ENCODE data around the gene ZNF786.
"Not testable (repeated sequence)": the region's sequence is repeated elsewhere in the genome, so short reads cannot be mapped to it uniquely, and the experiment has no call there.

The ZNF786 gene

GRCh38 chr7:149081914-149082313 is 8.6 kb downstream of the ZNF786 start:
- DNase-seq, result no peak

- no peak for DNase-seq
These were observed 12.9 kb downstream of the ZNF786 start for GRCh38 chr7:149077594-149077993.

GRCh38 chr7:149075286-149075685 is 15.2 kb downstream of the ZNF786 start:
- DNase-seq, result no peak

DNA sequence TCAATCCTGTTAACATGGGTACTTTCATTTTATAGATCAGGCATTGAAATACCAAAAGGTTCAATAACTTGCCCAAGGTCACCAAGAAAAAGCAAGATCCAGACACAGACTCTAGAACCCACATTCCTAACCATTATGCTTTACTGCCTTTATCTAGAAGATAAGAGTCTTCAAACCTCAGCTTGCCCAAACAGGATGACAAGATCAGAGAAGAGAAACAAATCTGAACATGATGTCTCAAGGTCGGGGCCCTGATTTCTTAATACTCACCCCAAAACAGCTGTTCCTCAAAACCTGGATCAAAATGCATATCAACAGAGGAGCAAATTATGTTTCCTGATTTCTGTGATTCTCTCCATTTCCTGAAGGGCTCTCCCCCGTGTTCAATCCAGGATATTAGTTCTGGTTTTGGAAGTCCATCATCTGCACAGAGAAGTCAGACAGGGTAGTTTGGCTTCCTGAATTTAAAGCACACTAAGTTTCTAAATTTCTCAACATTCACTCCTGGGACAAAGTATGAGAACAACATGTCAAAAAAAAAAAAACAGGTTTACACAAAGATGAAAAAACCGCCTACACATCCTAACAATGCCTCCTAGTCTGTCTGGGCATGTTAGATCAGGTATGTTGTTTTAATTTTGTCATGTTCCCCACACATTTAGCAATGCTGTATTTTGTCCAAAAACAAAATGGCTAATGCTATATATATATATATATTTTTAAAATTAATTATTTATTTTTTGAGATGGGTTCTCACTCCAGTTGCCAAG is 16.2 kb downstream of the ZNF786 start:
- DNase-seq, result no peak

DNA sequence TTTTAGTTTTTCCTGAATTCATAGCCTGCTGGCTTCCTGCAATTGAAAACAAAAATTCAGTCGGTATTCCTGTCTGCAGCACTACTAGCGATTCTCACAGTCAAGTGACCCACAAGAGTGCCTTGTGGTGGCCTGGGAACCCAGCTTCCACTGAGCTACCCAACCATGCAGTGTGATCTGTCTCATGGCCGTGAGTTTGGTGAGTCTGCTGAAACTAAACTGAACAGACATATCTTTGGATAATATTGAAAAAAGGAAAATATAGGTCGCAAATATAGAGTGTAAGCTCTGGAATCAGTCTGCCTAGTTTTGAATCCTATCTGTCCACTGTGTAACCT is 18.1 kb downstream of the ZNF786 start:
- no peak for DNase-seq

GRCh38 chr7:149071641-149072437 is 18.7 kb downstream of the ZNF786 start:
- DNase-seq, result no peak

- DNase-seq, result no peak
These were observed 19.3 kb downstream of the ZNF786 start for GRCh38 chr7:149071182-149071635.

DNA sequence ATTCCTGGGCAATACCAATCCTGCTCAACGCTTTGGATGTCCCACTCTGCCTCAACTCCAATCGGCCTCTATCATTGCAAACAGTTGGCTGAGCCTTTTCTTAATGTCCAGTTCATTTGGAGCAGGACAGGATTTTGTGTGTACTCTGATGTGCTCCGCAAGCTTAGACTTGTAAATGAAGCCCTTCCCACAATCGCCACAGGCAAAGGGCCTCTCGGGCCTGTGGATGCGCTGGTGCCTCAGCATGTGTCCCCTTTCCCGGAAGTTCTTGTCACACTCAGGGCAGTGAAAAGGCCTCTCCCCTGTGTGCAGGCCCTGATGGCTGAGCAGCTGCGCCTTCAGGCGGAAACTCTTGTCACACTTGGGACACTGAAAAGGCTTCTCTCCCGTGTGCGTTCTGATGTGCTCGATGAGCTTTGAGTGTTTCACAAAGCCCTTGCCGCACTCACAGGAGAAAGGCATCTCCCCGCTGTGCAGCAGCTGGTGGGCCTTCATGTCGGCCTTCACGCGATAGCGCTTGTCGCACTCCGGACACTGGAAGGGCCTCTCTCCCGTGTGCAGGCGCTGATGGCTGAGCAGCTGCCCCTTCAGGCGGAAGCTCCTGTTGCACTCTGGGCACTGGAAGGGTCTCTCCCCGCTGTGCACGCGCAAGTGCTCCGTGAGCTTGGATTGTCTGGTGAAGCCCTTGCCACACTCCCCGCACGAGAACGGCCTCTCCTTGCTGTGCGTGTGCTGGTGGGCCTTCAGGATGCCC is 20.0 kb downstream of the ZNF786 start:
- DNase-seq, result no peak

DNA sequence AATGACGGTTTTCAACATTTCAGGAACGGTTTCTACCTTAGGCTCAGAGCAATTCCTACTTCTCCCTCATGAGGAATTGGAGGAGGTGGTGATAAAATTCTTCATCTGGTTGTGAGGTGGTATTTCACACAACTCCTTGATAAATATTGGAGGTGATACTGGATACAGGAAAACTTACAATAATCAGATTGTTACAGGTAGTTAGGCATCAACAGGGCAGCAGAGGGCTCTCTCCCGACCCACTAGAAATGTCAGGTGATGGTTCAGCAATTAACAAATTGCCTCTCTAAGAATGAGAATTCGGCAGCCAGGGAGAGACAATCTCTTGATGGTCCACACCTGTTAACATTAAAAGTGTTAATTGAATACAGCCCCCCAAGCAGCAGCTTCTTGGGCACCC is 22.6 kb downstream of the ZNF786 start:
- peak; percentile 20 for DNase-seq

- no peak for DNase-seq
These were observed 27.0 kb downstream of the ZNF786 start for GRCh38 chr7:149063476-149063875.

DNA sequence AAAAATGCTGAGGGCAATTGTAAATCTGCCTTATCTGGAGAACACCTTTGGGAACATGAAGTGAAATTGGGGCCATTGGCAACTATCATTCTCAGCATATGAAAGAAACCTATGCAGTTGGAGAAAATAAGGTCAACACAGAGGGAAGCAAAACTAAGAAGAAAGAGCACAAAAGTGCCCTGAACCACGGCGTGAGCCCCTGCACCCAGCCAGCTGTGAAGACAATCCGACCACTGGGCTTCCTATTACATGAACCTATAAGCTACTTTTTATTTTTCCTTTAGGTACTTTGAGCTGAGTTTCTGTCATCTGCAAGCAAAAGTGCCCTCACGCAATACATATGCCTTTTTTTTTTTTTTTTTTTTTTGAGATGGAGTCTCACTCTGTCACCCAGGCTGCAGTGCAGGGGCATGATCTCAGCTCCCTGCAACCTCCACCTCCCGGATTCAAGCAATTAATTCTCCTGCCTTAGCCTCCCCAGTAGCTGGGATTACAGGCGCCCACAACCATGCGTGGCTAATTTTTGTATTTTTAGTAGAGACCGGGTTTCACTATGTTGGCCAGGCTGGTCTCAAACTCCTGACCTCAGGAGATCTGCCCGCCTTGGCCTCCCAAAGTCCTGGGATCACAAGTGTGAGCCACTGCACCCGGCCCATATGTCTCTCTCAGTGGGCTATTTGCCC is 28.2 kb downstream of the ZNF786 start:
- not testable (repeated sequence) for DNase-seq

DNA sequence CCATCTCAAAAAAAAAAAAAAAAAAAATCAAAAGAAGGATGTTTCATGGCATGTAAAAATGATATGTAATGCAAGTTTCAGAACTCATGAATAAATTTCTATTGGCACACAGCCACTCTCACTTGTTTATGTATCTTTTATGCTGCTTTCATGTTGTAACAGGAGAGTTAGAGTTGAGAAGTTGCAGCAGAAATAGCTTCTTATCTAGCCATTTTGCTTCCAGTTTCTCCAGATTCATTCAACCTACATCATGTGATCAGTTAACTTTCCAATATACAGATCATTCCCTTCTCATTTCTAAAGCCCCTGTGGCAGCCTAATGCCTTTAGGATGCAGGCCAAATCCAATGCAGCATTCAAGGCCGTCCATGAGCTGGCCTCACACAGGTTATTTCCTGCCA is 30.4 kb downstream of the ZNF786 start:
- peak; percentile 51 for DNase-seq

GRCh38 chr7:149053885-149054284 is 36.6 kb downstream of the ZNF786 start:
- DNase-seq, result no peak

DNA sequence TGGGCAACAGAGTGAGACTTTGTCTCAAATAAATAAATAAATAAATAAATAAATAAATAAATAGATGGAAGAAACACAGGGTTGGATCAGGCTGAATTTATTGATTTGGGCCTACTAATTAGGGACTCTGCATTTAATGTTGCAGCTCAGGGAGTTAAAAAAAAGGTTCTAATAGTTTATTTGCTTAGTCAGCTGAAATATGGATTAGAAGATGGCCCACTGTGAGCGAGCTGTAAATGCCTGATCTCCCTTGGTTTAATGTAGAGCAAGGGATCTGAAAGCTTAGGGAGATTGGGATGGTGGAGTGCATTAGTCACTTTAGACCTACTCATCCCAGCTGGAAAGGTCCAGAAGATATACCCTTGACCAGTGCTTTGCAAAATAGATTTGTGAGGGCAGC is 37.1 kb downstream of the ZNF786 start:
- DNase-seq, result no peak

- DNase-seq, result no peak
These were observed 39.6 kb downstream of the ZNF786 start for GRCh38 chr7:149050941-149051340.

DNA sequence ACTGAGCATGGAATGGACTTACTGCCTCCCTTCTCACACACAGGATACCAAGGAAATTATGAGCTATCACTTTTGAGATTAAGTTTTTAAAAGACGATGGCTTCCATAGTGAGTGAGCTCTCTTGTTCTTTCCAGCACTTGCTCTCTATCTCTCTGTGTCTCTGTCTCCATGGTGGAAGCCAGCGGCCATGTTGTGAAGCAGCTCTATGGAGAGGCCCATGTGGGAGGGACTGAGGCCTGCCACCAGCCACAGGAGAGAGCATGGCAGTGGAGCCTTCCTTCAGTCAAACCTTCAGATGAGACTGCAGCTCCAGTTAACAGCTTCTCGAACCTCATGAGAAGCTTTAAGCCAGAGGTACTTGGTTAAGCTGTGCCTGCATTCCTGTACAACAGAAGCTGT is 41.7 kb downstream of the ZNF786 start:
- DNase-seq, result no peak

GRCh38 chr7:149046416-149046815 is 44.1 kb downstream of the ZNF786 start:
- no peak for DNase-seq

DNA sequence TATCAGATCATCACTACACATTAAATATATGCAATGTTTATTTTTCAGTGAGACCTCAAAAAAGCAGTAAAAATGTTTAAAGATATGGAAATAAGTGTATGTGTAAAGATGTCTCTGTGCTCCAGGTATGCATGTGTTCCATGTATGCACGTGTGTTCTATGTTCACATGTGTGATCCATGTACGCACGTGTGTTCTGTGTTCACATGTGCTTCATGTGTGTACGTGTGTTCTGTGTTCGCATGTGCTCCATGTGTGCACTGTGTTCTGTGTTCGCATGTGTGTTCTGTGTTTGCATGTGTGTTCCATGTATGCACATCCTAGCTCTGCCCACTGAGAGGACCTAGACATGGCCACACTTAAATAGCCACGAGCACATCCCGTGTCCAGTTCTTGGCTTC is 46.6 kb downstream of the ZNF786 start:
- DNase-seq, result no peak

- no peak for DNase-seq
These were observed 49.2 kb downstream of the ZNF786 start for GRCh38 chr7:149041350-149041749.

GRCh38 chr7:149038641-149039040 is 51.9 kb downstream of the ZNF786 start:
- DNase-seq, result not testable (repeated sequence)

DNA sequence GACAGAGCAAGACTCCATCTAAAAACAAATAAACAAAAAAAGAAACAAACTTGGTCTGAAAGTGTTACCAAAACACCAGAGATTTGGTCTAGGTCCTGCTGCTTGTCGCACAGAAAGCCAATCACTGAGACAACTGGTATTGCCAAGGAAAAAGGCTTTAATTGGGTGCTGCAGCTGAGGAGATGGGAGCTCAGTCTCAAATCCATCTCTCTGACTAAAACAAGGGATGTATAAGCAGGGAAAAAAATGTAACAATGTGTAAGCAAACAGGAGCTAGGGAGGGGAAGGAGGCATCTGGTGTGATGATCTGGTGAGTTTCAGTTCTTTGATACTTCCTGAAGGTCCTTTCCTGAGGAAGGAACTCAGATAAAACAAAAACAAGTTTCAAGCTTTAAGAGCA is 53.8 kb downstream of the ZNF786 start:
- DNase-seq, result no peak

- DNase-seq, result no peak
These were observed 59.1 kb downstream of the ZNF786 start for GRCh38 chr7:149031353-149031910.

- not testable (repeated sequence) for DNase-seq
These were observed 60.1 kb downstream of the ZNF786 start for GRCh38 chr7:149030439-149030838.

Data from RPMI8226 (cell line).